ENCODE measurements around the gene HIP1.
"Not testable (repeated sequence)": the region's sequence is repeated elsewhere in the genome, so short reads cannot be mapped to it uniquely, and the experiment has no call there.

The HIP1 gene

DNA sequence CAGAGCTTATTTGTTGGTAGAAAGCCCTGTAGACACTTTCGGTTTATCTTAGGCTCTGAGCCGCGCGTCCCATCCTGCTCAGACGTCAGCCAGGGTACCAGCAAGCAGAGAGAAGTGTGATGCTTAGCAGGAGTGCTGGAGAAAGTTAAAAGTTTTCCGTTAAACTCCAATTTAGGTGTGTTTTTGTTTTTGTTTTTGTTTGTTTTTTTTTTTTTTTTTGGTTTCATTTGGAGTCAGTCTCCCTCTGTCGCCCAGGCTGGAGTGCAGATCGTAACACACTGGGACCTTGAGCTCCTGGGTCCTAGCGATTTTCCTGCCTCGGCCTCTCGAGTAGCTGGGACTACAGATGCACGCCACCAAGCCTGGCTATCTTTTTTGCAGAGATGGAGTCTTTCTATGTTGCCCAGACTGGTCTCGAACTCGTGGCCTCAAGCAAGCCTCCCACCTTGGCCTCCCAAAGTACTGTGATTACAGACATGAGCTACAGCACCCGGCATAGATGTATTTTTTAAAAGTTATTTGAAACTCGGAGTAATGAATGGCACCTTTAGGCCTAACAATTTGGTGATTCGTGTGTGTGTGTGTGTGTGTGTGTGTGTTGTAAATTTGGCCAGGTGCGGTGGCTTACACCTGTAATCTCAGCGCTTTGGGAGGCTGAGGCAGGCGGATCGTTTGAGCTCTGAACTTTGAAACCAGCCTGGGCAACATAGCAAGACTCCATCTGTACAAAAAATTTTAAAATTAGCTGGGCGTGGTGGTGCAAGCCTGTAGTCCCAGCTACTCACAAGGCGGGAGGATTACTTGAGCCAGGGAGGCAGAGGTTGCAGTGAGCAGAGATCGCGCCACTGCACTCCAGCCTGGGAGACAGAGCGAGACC is 1.3 kb upstream of the HIP1 start:
- DNase-seq (ENCODE audit: low read depth): no peak

DNA sequence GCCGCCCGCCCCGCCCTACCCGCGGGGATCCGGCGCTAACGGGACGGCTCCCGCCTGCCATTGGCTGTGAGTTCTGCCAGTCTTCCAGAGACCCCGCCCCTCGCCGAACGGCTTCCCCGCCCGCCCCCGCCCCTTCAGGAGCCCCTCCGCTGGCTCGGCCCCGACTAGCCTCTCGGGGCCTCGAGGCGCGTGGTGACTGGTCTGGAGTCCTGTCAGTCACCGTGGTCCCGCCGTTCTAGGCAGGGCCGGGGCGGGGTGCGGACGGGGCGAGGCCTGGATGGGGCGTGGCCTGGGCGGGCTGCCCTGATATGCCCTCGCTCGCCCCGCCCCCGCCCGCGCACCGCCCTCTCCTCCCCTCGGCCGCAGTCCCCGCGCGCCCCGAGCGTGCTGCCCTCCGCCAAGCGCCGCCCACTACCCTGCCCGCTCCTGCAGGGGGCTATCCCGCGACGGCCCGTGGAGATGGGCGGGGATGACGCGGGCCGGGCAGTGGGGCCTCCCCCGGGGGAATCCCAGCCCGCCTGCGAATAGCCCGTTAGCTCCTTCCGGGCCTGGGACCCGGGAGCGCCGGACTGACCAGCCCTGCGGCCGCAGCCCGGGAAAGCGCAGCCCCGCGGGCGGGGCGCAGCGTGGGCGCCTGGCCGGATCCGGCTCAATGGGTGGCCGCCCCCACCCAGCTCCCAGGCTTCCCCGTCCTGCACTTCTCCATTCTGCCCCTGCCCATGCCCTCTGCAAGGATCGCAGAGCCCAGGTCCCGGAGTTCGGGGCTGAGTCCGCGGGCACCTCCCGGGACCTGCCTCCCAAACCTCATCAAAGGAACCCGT is 444 bp upstream of the HIP1 start:
- DNase-seq (ENCODE audit: low read depth): peak; percentile 99

DNA sequence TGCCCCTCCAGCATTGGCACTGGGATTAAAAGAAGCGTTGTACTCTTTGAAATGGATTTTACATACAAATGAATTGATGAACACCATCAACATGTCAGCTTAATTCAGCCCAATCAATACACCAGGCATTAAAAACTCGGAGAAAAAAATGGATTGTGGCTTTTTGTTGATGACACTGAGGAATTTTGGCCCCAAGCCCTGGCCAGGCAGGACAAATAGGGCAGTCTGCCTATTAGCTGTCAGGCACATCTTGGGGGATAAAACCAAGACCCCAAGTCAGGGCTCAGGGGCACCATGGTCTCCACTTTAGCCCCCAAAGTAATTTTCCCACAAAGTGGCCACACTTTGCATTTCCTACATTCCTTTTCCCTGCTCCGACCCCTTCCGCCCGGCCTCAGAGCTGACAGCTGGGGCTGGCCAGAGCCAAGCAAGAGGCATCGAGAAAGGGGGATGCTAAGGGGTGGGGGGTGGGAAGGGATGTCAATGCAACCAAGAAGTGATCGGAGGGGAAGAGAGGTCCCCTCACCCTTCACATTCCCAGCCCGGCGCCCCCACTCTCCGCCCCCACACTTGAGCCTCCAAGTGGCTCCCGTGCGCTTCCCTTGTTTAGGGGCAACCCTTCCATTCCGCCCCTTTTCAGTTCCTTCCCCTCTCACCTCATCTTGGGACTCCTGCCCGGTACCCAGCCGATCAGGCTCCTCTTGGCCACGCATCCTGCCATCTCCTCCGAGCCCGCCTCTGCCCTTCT is 711 bp downstream of the HIP1 start:
- DNase-seq (ENCODE audit: low read depth): no peak

DNA sequence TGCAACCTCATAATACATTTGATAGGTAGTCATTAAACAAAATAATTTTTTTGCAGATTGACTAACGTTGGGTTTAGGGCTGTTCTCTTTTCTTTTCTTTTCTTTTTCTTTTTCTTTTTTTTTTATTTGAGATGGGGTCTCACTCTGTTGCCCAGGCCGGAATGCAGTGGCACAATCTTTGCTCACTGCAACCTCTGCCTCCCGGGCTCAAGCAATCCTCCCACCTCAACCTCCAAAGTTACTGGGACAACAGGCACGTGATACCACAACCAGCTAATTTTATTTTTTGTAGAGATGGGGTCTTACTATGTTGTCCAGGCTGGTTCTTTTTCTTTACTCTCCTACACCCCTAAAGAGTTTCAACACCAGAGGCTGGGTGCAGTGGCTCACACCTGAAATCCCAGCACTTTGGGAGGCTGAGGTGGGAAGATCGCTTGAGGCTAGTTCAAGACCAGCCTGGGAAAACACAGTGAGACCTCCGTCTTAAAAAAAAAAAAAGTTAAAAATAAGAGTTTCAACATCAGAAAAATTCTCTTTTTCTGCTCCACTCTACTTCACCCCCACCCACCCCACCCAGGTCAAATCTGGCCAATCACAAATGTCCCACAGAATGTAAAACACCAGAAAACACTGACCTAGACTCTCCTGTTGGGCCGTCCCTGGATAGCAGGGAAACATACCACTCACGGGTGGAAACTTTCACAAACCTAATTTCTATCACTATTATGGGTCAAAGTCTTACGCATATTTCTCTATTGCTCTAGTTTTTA is 3.0 kb downstream of the HIP1 start:
- DNase-seq (ENCODE audit: low read depth): no peak

DNA sequence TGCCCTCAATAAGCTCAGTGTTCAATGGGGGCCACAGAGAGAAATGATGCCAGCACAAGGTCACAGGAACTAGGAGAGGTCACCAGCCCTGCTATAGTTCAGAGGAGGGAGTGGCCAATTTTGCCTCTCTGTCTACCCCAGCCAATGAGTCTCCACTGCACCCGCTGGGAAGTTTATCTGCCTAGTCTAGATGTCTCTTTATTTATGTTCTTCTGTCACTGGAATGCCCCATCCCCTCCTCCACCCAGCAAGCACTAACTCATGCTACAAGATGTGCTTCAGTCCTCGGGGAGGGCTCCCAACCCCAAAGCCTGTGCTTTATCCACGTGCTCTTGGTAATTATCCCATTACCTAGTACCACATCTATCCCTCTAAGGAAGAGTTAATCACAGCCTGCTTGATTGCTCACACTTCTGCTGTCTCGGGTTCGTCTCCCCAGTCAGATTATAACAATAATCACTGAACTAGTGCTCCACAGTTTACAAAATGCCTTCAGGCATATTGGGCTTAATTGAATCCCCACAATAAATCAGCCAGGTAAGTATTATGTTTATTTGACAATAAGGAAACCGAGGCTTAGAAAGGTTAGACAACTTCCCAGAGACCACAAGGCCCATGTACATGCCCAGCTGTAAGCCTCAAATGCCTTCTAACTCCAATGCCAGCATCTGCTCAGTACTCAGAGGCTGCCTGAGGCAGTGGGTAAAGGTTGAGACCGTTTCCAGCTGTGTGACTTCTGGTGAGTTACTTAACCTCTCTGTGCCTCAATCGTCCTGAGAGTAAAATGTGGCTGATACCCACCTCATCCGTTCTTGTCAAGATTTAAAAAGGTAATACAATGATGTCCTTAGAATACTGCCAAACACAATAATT is 3.9 kb downstream of the HIP1 start:
- DNase-seq (ENCODE audit: low read depth): no peak

DNA sequence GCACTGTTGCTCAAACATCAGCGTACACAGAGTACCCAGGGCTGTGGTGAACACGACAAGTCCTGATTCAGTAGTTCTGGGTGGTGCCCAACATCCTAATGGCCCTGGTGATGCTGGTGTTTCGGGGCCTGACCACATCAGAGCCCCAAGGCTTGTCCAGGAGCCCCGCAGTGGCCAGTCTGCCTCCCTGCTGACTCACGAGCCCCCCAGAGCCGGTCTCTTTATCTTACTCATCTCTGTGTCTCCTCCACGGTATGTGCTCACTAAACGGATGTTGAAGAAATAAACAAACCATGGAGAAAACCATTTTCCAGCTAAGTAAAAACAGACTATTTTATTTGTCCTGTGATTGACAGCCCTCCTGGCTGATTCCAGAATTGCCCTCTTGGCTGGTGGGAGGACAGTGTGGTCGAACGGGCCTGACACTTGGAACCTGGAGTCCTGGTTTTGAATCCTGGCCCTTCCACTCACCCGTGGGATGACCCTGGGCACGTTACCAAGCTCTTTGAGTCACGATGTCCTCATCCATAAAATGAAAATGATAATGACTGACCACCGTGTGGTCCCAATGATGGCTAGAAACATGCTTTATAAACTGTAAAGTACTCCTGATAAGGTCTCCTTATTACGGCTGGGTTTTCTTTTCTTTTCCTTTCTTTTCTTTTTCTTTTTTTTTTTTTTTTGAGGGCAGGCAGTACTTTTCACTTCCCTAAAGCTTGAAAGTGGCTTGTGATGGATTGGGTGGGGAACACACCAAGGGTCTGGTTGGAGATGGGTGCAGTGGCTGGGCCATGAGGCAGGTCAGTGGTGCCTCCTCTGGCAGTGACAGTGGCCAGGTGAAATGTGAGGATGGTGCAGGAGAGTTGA is 5.7 kb downstream of the HIP1 start:
- DNase-seq (ENCODE audit: low read depth): no peak

DNA sequence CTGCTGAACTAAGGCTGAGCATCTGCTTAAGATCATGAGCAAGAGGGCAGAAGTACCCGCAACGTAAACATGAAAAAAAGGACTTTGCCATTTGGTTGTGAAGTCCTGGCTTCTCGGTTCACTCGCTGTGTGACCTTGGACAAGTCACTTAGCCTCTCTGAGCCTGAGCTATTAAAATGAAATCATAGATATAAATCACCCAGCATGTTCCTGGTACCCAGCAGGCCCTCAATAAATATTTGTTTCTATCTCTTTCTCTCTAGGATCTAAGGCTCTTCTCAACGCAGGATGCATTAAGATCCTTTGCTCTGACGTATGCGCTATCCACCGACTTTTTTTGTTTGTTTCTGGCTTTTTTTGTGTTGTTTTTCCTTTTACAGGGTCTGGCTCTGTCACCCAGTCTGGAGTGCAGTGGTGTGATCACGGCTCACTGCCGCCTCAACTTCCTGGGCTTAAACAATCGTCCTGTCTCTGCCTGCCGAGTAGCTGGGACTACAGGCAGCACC is 6.7 kb downstream of the HIP1 start:
- no peak for DNase-seq (ENCODE audit: low read depth)

DNA sequence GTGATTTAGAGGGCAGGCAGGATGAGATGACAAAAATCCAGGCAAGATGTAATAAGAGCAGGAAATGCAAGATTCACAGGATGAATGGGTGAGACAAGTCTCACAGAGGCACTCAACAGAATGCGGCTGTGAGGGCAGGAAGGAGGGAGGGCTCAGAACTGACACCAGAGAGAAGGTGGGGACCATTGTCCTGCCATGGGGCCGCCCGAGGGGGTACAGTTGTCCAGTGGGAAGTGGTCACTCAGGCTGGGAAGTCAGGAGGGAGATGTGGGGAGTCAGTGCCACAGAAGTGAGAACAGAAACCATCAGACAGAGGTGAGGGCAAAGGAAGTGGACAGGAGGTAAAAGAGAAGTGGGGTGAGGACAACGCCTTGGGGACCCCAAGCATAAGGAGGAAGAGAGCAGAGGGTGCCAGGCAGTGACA is 8.9 kb downstream of the HIP1 start:
- no peak for DNase-seq (ENCODE audit: low read depth)

DNA sequence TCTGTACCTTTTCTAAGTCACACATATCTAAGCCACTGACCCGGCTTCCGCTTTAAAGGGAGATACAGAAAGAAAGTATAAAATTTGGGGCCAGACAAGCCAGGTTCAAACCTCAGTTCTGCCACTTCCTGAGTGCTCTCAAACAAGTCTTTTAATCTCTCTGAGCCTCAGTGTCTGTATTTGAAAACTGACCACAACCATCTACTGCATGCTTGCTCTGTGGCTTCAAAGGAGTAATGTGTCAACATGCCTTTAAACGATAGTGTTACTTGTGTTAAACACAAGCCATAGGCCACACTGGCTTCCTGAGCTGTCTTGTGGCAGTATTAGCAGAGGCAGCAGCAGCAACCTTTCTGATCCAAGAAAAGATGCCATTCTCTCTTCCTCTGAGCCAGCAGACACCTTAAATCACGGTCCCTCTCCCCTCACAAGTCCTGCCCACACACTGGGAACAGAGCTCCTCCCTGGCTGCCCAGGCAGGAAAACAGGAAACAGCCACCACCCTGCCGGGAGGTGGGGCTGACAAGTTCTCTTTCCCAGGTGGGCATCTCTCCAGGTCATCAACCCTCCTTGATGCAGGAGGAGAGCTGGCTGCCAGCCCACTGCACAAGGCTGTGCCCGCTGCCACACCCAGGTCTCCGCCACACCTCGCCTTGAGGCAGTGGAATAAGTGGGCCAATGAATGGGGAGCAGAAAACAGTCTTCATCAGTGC is 10.7 kb downstream of the HIP1 start:
- DNase-seq (ENCODE audit: low read depth): no peak

DNA sequence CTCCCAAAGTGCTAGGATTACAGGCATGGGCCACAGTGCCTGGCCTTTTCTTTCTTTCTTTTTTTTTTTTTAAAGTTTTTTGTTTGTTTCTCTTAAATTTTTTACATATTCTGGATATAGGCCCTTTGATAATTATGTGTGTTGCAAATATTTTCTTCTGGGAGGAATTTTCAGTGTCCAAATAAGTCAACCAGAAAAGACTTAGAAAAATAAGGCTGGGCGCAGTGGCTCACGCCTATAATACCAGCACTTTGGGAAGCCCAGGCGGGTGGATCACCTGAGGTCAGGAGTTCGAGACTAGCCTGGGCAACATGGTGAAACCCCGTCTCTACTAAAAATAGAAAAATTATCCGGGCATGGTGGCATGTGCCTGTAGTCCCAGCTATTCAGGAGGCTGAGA is 11.4 kb downstream of the HIP1 start:
- not testable (repeated sequence) for DNase-seq (ENCODE audit: low read depth)

DNA sequence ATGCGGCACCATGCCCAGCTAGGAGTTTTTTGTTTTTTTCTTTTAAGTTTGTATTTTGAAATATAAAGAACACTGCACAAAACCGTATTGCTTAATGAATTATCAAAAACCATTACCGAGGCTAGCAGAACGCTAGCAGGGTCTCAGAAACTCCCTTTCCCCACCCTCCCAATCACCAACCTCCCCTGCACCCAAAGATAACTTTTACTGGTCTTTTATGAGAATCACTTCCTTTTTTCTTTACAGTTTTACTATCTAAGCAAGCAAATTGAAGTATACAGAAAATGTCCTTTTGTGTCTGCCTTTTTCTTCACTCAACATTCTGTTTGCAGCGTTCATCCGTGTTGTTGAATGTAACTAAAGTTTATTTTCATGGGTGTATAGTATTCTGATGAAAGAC is 13.4 kb downstream of the HIP1 start:
- DNase-seq (ENCODE audit: low read depth): no peak

DNA sequence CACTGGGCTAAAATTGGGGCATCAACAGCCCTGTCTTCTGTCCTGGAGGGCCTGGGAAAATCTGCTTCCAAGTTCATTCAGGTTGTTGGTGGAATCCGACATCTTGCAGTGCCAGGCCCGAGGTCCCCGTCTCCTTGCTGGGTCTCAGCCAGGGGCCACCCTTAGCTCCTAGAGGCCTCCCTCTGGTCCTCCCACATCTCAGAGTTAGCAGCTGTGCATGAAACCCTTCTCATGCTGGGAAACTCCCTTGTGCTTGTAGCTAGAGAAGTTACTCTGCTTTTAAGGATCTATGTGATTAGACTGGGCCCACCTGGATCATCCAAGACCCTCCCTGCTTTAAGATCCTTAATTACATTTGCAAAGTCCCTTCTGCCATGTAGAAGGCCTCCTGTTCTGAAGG is 15.3 kb downstream of the HIP1 start:
- DNase-seq (ENCODE audit: low read depth): no peak

DNA sequence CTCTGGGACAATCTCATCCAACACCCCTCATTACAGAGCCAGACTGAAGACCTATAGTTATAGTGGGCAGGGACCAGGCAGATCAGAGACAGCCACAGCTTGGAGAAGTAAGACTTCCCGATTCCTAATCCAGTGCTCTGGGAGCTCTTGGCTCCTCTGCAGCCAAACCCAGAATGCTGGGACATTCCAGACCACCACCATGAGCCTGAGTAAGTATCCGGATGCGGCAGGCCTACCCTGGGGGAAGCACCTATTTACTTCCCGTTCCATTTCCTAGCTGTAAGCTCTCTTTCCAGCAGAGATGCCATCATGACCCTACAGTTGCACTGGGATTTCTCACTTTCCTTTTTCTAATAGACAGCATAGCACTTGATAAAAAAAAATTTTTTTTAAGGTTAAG is 16.4 kb downstream of the HIP1 start:
- DNase-seq (ENCODE audit: low read depth): no peak

DNA sequence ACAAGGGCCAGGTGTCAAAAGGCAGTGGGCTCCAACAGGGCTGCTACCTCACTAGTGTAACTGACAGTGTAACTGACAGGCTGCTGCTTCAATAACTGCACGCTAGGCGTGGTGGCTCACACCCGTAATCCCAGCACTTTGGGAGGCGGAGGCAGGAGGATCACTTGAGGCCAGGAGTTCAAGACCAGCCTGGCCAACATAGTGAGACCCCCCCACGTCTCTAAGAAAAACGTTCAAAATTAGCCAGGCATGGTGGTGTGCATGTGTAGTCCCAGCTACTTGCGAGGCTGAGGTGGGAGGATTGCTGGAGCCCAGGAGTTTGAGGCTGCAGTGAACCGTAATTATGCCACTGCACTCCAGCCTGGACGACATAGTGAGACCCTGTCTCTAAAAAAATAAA is 16.8 kb downstream of the HIP1 start:
- not testable (repeated sequence) for DNase-seq (ENCODE audit: low read depth)

DNA sequence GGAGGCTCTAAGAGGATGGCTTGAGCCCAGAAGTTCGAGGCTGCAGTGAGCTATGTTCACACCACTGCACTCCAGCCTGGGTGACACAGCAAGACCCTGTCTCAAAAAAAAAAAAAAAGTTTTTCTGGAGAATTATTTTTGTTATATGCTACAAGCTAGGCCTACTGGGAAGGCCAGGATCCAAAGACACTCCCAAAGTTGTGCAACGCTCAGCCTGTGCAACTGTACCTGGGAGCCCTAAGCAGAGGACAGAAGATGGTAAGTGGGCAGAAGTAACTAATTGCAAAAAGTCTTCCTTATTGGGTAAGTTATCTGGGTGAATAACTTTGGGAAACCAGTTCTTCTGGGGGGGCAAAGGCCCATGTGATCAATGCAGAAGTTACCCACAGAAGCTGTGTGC is 17.3 kb downstream of the HIP1 start:
- DNase-seq (ENCODE audit: low read depth): no peak

DNA sequence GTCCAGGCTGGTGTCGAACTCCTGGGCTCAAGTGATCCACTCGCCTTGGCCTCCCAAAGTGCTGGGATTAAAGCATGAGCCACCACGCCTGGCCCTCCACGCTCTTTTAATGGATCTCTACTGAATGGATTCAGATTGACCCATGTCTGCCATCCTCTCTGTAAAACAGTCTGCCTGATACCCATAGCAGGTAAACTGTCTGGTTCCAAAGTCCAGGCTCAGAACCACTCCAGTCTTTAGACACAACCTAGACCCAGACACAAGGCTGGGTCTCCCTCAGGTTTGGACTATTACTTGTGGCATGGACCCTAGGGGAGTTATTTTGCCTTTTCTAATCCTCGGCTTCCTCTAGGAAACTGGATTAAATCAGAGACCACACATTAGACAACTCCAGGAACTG is 19.1 kb downstream of the HIP1 start:
- no peak for DNase-seq (ENCODE audit: low read depth)

DNA sequence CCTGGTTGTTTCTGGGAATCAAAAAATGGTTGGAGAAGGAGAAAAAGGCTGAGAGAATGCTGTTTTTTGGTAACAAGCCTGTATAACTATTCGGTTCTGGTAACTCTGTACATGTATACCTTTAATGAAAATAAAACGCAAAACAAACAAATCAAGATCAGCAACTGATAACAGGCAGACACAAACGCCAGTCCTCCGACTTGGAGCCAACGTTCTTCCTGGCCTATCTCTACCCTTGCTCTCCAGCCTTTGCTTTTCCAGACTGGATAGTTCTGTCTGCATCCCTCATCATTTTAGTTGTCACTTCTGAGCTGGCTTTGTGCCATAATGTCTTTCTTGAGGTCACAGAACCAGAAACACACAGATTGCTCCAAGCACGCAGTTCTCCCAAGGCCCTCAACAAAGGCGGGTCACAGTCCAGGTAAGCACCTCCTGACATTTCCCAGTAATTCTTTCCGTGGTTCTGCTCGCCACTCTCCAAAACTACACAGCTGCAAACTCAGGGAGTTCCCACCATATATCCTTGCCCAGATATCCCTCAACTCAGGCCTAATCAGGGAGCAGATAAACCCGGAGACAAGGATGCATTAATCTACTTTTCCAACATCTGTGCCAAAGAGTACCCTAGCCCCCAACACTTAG is 20.2 kb downstream of the HIP1 start:
- DNase-seq (ENCODE audit: low read depth): no peak

DNA sequence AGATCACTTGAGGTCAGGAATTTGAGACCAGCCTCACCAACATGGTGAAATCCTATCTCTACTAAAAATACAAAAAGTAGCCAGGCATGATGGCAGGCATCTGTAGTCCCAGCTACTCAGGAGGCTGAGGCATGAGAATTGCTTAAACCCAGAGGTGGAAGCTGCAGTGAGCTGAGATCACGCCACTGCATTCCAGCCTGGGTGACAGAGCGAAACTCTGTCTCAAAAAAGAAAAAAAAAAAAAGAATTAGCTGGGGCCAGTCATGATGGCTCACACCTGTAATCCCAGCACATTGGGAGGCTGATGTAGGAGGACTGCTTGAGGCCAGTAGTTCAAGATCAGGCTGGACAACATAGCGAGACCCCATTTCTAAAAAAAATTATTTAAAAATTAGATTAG is 21.0 kb downstream of the HIP1 start:
- not testable (repeated sequence) for DNase-seq (ENCODE audit: low read depth)

All from activated T-cell treated with anti-CD3 and anti-CD28 coated beads for 48 hours (primary cell).